Measurements from ENCODE around the gene FAF1. TPM values are rescaled to one million over a fixed set of nuclear protein-coding genes. Genes with fewer than 3 reads are reported as not detected.

The FAF1 gene
- total RNA-seq, 1 experiment from 2014 or later, result 109 TPM

DNA sequence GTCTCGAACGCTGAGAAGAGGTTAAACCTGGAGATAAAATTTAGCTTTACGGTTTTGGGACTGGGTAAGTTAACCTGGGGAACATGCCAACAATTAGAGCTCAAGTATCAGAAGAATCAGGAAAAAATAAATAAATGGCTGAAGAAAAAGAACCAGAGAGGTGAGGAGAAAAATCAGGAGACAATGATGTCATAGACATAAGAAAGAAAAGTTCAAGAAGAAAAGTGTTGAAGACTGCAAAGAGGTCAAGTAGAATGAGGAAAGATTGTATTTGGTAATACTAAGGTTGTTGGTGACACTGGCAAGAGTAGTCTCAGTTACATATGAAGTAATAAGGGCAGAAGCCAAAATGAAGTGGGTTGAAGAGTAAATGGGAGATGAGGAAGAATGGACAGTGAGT is 36.0 kb upstream of the FAF1 start:
- no peaks in the 10 kb centered on the region for H3K36me3 ChIP-seq (ENCODE audit: insufficient read depth, low read length, poor library complexity, severe bottlenecking)
- BruUV-seq (replicated peaks), result no TSS peak
- ChIA-PET CTCF (no interaction called here), POLR2A (ENCODE audit: low non-redundant PET) (no interaction called here)
- H3K27ac ChIP-seq (ENCODE audit: low read depth, low read length, poor library complexity, severe bottlenecking), result no peak overlapping the region
- intact Hi-C loops (cut with micrococcal nuclease; ENCODE audit: unreplicated experiment), result no loop called here
- no peak for TF ChIP-seq EZH2 (IDR thresholded peaks at IDR 0.05; ENCODE audit: borderline replicate concordance, low read depth, low read length, poor library complexity, severe bottlenecking)
- TF ChIP-seq, protein P1, sequence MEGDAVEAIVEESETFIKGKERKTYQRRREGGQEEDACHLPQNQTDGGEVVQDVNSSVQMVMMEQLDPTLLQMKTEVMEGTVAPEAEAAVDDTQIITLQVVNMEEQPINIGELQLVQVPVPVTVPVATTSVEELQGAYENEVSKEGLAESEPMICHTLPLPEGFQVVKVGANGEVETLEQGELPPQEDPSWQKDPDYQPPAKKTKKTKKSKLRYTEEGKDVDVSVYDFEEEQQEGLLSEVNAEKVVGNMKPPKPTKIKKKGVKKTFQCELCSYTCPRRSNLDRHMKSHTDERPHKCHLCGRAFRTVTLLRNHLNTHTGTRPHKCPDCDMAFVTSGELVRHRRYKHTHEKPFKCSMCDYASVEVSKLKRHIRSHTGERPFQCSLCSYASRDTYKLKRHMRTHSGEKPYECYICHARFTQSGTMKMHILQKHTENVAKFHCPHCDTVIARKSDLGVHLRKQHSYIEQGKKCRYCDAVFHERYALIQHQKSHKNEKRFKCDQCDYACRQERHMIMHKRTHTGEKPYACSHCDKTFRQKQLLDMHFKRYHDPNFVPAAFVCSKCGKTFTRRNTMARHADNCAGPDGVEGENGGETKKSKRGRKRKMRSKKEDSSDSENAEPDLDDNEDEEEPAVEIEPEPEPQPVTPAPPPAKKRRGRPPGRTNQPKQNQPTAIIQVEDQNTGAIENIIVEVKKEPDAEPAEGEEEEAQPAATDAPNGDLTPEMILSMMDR (conservative IDR thresholded peaks at IDR 0.05; ENCODE audit: low read depth, low read length), result no peak
- DNase-seq (ENCODE audit: low spot score), result no peak
- no peaks in the 10 kb centered on the region for H3K4me1 ChIP-seq (ENCODE audit: insufficient read depth, low read length, poor library complexity, severe bottlenecking)
- no peaks in the 10 kb centered on the region for H3K27me3 ChIP-seq (replicated peaks; ENCODE audit: insufficient read depth, low read depth, low read length, poor library complexity)
- H3K4me3 ChIP-seq (ENCODE audit: low read depth, low read length, poor library complexity, severe bottlenecking), result no peak overlapping the region
- no peaks in the 10 kb centered on the region for H3K9me3 ChIP-seq (ENCODE audit: low read depth, low read length, poor library complexity, severe bottlenecking)

DNA sequence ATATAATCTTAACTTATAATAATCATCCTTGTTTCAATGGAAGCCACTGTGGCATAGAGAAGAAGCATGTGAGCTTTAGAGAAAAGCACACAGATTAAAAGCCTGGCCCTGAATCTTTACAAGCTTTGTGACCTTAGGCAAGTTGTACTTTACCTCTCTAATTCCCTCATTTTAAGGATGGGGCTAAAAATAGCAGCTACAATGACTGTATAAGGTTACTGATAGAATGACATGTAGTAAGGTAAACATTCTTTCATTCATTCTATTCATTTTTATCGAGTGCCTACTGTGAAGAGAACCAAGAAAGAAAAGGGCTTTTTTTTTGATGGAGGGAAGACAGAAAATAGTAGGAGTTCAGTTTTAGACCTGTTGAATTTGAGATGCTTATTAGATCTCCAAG is 35.6 kb upstream of the FAF1 start:
- no peaks in the 10 kb centered on the region for H3K4me1 ChIP-seq (ENCODE audit: insufficient read depth, low read length, poor library complexity, severe bottlenecking)
- TF ChIP-seq EZH2 (IDR thresholded peaks at IDR 0.05; ENCODE audit: borderline replicate concordance, low read depth, low read length, poor library complexity, severe bottlenecking), result no peak
- TF ChIP-seq, protein P1 (conservative IDR thresholded peaks at IDR 0.05; ENCODE audit: low read depth, low read length), result no peak
- H3K4me3 ChIP-seq (ENCODE audit: low read depth, low read length, poor library complexity, severe bottlenecking), result no peak overlapping the region
- no peaks in the 10 kb centered on the region for H3K36me3 ChIP-seq (ENCODE audit: insufficient read depth, low read length, poor library complexity, severe bottlenecking)
- H3K27me3 ChIP-seq (replicated peaks; ENCODE audit: insufficient read depth, low read depth, low read length, poor library complexity), result no peaks in the 10 kb centered on the region
- H3K27ac ChIP-seq (ENCODE audit: low read depth, low read length, poor library complexity, severe bottlenecking), result no peak overlapping the region
- POLR2A ChIA-PET (ENCODE audit: low non-redundant PET), result no interaction called here
- DNase-seq (ENCODE audit: low spot score), result no peak
- CTCF ChIA-PET, result no interaction called here
- H3K9me3 ChIP-seq (ENCODE audit: low read depth, low read length, poor library complexity, severe bottlenecking), result no peaks in the 10 kb centered on the region
- BruUV-seq (replicated peaks), result no TSS peak
- intact Hi-C loops (cut with micrococcal nuclease; ENCODE audit: unreplicated experiment), result no loop called here

DNA sequence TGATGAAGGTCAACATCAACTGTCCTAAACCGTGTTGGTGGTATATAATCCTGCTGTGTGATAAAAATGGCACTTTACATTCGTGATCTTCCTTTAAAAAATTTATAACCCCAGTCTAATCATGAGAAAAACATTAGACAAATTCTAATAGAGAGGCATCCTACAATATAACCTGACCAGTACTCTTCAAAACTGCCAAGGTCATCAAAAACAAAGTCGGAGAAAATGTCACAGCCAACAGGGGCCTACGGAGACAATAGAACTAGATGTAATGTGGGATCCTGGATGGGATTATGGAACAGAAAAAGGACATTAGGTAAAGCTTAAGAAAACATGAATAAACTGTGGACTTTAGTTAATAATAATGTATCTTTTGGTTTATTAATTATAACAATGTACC is 34.9 kb upstream of the FAF1 start:
- Histone ChIP-seq H3K27ac (ENCODE audit: low read depth, low read length, poor library complexity, severe bottlenecking) (no peak overlapping the region), H3K27me3 (replicated peaks; ENCODE audit: insufficient read depth, low read depth, low read length, poor library complexity) (no peaks in the 10 kb centered on the region), H3K4me1 (ENCODE audit: insufficient read depth, low read length, poor library complexity, severe bottlenecking) (no peaks in the 10 kb centered on the region), H3K4me3 (ENCODE audit: low read depth, low read length, poor library complexity, severe bottlenecking) (no peak overlapping the region), H3K36me3 (ENCODE audit: insufficient read depth, low read length, poor library complexity, severe bottlenecking) (no peaks in the 10 kb centered on the region), H3K9me3 (ENCODE audit: low read depth, low read length, poor library complexity, severe bottlenecking) (no peaks in the 10 kb centered on the region)
- CTCF ChIA-PET, result no interaction called here
- DNase-seq (ENCODE audit: low spot score), result no peak
- TF ChIP-seq, protein P1 (conservative IDR thresholded peaks at IDR 0.05; ENCODE audit: low read depth, low read length), result no peak
- TF ChIP-seq EZH2 (IDR thresholded peaks at IDR 0.05; ENCODE audit: borderline replicate concordance, low read depth, low read length, poor library complexity, severe bottlenecking), result no peak
- intact Hi-C loops (cut with micrococcal nuclease; ENCODE audit: unreplicated experiment), result no loop called here
- BruUV-seq (replicated peaks), result no TSS peak
- POLR2A ChIA-PET (ENCODE audit: low non-redundant PET), result no interaction called here
